GM21447 (cell line): ENCODE measurements around the gene MARS2.
"Not testable (repeated sequence)": the region's sequence is repeated elsewhere in the genome, so short reads cannot be mapped to it uniquely, and the experiment has no call there.

Source experiments
- ATAC-seq: cut with Tn5 transposase; IDR thresholded peaks from one replicate; pipeline ENCODE4 v1.9.1; 2021; ENCODE audit not compliant: unreplicated experiment

Gene MARS2

GRCh38 chr2:197705912-197706838 lies 1.0 kb downstream of the MARS2 start:
- ATAC-seq, result no peak

GRCh38 chr2:197706839-197707207 lies 1.7 kb downstream of the MARS2 start:
- ATAC-seq, result no peak

- ATAC-seq, result no peak
Observed at GRCh38 chr2:197707316-197708213, 2.4 kb downstream of the MARS2 start.

- ATAC-seq, result no peak
Observed at GRCh38 chr2:197708331-197708730, 3.2 kb downstream of the MARS2 start.

GRCh38 chr2:197709140-197709539 lies 4.0 kb downstream of the MARS2 start:
- ATAC-seq, result not testable (repeated sequence)

- ATAC-seq, result peak; percentile 75
Observed at GRCh38 chr2:197710424-197711042, 5.4 kb downstream of the MARS2 start.

GRCh38 chr2:197711578-197711977 lies 6.4 kb downstream of the MARS2 start:
- no peak for ATAC-seq

- ATAC-seq, result no peak
Observed at GRCh38 chr2:197713271-197713670, 8.1 kb downstream of the MARS2 start.

- no peak for ATAC-seq
Observed at GRCh38 chr2:197717863-197718262, 12.7 kb downstream of the MARS2 start.

GRCh38 chr2:197727011-197727410 lies 21.8 kb downstream of the MARS2 start:
- no peak for ATAC-seq

- not testable (repeated sequence) for ATAC-seq
Observed at GRCh38 chr2:197728555-197729544, 23.7 kb downstream of the MARS2 start.

GRCh38 chr2:197740200-197740599 lies 35.0 kb downstream of the MARS2 start:
- ATAC-seq, result no peak
